ENCODE results near the gene PDXDC1.
"Not testable (repeated sequence)": the region's sequence is repeated elsewhere in the genome, so short reads cannot be mapped to it uniquely, and the experiment has no call there.

Gene PDXDC1

GRCh38 chr16:15016951-15017580 lies 42.2 kb downstream of the PDXDC1 start:
- not testable (repeated sequence) for DNase-seq

- DNase-seq, result not testable (repeated sequence)
These were observed 46.6 kb downstream of the PDXDC1 start for GRCh38 chr16:15021429-15021828.

DNA sequence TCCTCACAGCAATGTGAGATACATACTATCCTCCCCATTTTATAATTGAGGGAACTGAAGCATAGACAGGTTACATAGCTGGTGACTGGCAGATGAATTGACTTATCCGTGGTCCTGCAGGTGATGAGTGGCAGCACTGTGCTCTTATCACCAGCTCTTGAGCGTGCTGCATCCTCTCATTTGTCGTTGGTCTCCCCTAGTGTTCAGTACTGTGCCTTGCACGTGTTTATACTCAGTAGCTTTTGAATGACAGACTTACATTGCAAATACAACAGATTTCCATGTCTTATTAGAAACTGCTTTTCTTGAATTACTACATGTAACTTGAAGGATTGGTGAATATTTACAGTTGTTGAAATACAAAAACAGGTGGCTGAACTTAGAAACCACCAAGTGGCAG lies 47.4 kb downstream of the PDXDC1 start:
- peak; percentile 14 to 44 for DNase-seq

- DNase-seq, result not testable (repeated sequence)
These were observed 48.7 kb downstream of the PDXDC1 start for GRCh38 chr16:15023381-15024077.

DNA sequence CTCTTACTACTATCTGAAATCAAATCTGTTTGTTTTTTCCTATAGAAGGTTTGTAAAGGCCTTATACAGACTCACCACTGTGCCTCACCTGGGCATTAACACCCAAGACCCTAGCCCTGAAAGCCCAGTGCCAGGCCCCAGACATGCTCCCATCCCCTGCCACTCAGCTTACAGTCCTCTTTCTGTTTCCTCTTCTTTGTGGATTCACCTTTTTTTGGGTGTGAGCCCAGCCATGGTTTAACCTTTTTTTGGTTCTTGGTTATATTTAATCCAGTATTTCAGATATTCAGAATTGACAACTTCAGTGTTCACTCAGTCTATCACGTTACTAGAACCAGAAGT lies 50.0 kb downstream of the PDXDC1 start:
- DNase-seq, result not testable (repeated sequence)

DNA sequence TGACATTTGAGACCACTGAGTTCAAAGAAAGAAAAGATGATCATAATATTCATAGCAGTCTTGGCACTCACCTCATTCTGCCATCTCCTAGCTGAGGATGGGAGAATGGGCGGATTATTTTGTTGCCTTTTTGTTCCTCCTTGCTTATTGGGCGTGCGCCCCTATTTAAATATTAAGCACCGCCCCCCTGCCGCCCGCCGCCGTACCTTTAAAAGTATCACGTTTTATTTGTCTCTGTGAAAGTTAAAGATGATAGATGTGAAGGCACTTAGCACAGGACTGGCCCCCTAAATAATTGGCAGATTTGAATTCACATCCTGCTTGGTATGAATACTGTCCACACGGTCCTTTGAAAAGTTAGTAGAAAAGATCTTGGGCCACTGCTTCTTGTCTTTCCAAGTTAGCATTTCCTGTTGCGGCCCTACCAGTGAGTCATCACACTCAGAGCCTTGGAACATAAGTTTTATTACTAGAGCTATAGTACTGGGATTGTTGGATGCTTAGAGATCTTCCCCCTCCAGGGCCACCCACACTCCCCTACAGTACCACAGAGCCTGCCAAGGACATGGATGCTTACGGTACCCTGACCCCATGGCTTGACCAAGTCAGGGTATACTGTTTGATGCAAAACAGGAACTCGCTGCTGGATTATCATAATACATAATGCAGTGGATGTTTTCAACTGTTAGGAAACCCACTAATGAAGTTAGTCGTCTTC lies 50.6 kb downstream of the PDXDC1 start:
- DNase-seq, result not testable (repeated sequence)

DNA sequence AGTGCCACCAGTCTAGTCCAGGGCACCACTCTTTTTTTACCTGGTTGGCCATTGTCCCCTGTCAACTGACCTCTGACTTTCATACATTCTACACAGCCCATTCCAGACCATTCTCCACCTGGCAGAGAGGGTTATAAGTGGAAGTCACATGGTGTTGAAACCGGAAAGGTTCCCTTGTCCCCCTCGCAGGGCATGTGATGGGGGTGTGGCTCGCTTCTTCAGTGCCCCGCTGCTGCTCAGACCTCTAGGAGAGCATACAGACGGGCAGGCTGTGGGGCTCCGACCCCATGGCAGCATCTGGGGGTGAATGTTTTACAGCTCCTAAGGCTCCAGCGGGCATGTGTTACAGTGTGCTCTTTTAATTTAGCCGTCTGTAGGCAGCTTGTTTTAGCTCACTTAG lies 52.2 kb downstream of the PDXDC1 start:
- DNase-seq, result not testable (repeated sequence)

GRCh38 chr16:15027503-15028344 lies 52.9 kb downstream of the PDXDC1 start:
- DNase-seq, result not testable (repeated sequence)

DNA sequence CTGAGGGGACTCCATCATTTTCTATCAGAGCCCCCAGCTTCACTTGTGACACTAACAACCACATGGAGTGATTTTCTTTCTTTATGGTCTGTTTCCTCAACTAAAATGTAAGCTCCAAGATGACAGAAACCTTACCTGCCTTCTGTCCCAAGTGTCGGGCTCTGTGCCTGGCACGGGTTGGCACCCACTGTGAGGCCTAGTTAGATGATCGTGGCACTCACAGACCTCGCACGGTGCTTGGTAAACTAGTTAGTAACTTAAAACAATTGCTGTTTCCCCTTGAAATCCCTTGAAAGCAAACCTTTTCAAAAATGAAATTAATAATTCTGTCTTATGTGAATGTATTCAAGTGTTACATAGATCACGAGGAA lies 53.5 kb downstream of the PDXDC1 start:
- not testable (repeated sequence) for DNase-seq

DNA sequence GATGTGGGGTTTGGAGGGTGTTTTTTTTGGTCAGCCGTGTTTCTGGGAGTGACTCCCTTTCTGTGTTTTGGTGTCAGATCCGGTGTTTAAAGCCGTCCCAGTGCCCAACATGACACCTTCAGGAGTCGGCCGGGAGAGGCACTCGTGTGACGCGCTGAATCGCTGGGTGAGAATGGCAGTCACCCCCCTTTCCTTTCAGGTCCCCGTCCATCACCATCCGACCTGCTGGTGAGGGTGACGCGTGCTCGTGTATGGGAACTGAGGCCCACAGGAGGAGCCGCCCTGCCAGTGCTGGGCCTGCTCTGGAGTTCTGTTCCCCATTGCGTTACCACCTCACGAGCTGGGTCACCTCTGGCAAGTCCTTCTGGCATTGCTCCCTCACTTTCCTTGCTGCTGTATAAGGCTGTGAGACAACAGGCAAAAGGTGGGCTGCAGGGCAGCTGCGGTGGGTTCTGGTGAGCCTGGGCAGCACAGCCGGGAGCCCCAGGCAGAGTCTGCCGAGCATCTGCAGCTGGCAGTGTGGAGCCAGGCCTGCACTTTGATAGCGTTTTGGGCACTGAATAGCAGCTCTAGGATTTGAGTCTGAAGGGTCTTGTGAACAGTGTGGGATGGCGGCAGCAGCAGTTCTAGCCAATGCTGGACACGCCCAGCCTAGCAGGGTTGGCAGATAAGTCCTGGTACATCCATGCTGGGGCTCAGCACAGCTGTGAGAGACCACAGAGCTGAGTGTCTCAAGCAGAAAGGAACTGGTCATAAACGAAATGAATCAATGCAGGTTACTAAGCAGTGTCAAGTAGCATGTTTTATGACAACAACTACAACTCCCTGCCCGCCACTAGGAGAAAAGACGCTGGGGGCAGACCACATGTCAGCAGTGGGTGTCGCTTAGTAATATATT lies 54.2 kb downstream of the PDXDC1 start:
- not testable (repeated sequence) for DNase-seq

DNA sequence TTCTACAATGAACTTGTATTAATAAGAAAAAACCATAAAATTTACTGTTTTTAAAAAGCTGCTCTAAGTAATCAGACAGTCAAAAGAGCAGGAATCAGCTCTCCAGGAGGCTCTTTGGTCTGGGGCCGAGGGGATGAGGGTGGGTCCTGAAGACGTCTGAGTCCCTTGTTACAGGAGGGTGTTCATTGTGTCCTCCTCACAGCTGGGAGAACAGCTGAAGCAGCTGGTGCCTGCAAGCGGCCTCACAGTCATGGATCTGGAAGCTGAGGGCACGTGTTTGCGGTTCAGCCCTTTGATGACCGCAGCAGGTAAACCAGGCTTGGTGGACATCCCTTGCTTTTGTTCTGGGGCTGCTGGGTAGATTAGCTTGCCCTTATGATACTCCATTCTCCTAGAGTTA lies 54.9 kb downstream of the PDXDC1 start:
- DNase-seq, result not testable (repeated sequence)

DNA sequence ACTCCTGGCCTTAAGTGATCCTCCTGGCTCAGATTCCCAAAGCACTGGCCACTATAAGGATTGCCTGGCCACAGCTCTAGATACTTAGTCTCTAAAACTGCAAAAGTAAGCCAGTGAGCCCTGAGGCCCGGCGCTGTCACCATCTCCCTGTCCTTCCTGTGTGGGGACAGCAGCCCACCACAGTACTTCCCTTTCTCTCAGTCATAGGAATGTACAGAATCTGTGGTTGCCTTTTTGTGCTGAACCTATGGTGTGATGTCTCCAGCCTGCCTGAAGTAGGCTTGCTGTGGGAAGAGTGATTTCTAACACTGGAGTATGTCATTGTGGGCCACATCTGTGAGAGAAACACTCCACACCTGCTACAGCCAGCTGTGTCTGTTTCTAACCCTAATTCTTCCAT lies 56.4 kb downstream of the PDXDC1 start:
- DNase-seq, result no peak

GRCh38 chr16:15031586-15031985 lies 56.8 kb downstream of the PDXDC1 start:
- no peak for DNase-seq

DNA sequence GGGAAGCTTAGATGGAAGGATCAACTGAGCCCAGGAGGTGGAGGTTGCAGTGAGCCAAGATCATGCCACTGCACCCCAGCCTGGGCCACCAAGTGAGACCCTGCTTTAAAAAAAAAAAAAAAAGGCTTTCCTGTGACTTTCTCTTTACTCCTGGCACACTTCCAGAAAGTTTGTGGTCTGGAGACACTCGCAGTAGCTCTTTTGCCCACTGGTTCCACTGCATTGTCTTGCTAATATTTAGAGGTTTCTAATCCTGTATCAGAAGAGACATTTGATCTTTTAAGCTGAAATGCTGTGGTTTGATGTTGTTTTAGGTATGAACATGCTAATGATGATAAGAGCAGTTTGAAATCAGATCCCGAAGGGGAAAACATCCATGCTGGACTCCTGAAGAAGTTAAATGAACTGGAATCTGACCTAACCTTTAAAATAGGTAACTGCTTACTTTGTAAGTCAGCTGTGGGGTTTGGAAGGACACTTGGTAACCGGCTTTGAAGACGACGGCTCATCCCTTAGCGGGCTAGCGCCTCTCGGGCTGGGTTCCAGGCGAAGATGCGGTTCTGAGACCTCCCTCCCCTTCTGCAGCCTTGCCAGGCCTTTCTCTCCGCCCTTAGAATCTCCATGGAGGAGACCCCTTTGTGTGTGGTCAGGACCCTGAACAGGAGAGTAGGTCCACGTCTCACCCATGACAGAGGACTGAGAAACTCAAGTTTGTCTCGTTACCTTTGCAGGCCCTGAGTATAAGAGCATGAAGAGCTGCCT lies 57.9 kb downstream of the PDXDC1 start:
- DNase-seq, result no peak

DNA sequence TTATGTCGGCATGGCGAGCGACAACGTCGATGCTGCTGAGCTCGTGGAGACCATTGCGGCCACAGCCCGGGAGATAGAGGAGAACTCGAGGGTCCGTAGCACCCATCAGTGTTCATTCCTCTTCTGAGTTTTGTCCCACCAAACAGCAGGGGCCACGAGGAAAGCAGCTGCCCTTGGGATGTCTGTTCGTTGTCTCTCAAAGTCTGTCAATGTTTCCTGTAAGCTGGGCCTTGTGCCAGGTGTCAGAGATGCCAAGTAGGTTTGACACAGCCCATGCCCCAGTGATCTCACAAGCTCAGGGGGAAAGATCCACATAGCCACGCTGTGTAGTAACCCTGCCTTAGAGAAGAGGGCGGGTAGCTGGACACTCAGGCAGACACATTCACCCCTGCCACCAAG lies 58.5 kb downstream of the PDXDC1 start:
- no peak for DNase-seq

GRCh38 chr16:15034266-15035162 lies 59.7 kb downstream of the PDXDC1 start:
- no peak for DNase-seq

GRCh38 chr16:15035163-15035729 lies 60.4 kb downstream of the PDXDC1 start:
- no peak for DNase-seq

DNA sequence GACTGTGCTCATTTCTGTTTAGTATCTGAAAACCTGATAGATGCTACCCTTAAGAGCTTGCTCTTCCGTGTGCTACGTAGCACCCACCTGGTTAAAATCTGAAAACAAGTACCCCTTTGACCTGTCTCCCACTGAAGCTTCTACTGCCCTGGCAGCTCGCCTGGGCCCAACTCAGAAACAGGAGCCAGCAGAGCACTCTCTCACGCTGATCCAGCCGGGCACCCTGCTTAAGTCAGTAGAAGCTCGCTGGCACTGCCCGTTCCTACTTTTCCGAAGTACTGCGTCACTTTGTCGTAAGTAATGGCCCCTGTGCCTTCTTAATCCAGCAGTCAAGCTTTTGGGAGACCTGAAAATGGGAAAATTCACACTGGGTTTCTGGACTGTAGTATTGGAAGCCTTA lies 62.2 kb downstream of the PDXDC1 start:
- no peak for DNase-seq

DNA sequence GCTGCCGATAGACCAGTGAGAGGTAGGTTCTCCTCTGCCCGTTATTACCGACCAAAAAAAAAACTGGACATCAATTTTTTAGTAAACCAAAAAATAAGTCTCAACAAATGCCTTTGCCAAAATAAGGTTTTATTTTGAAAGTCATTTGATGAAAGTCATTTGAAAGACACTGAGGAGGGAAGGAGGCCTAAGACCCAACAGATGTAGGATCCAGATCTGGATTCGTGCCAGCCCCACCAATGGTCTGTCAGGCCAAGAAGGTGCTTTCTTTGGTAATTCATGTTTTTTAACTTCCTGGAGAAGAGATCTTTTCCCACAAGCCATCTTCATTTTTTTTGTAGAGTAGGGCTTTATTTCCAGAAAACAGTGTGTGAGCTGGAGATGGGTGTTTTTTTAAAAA lies 62.9 kb downstream of the PDXDC1 start:
- no peak for DNase-seq

- no peak for DNase-seq
These were observed 63.9 kb downstream of the PDXDC1 start for GRCh38 chr16:15038689-15039088.

All from stimulated activated CD4-positive, alpha-beta T cell treated with anti-CD3 and anti-CD28 coated beads, Interleukin-2, amount 100 ng/mL, for 24 hours (primary cell).